SK-N-SH (cell line): Measurements from ENCODE around the gene UCHL5. TPM values are rescaled to one million over a fixed set of nuclear protein-coding genes. Genes with fewer than 3 reads are reported as not detected.
"Not testable (repeated sequence)": the region's sequence is repeated elsewhere in the genome, so short reads cannot be mapped to it uniquely, and the experiment has no call there.

Source experiments
- CTCF ChIA-PET: fragments of 300-600, 350-600 bp; formaldehyde crosslinking; extraction: SDS; loops from one replicate; lab custom pipeline; 2021; lab: Yijun Ruan, JAX
- POLR2A ChIA-PET: fragments of 350-600 bp; sonication (Branson Sonifier 250); formaldehyde crosslinking; extraction: SDS; loops from one replicate; lab custom pipeline; 2020; ENCODE audit warnings: antibody characterized with exemption, inconsistent platforms; lab: Yijun Ruan, JAX
- DNase-seq: peaks from one replicate; pipeline ENCODE4 v3.0.0; 2012
- H2AFZ ChIP-seq: fragments of 200-600 bp; sonication (generic); 2 replicates; pipeline ENCODE4 v1.8.1; 2016; ENCODE audit warnings: antibody characterized with exemption, mild to moderate bottlenecking, low read depth
- H3F3A ChIP-seq: fragments of 200-600 bp; sonication (generic); replicated peaks from 2 replicates; pipeline ENCODE3; 2016; ENCODE audit warnings: antibody characterized with exemption, mild to moderate bottlenecking; ENCODE audit not compliant: insufficient read depth
- H3K27ac ChIP-seq, 2 experiments: fragments of 200-500 bp in 1 of 2; fragments of 200-600 bp in 1 of 2; sonication (Bioruptor generic) in 1 of 2; sonication (generic), shearing (Covaris generic) in 1 of 2; 2 replicates each; pipeline versions ENCODE4 v1.5.1 to v1.6.1; 2014 to 2016; ENCODE audit warnings: low read depth in 2 of 2, inconsistent platforms in 1 of 2, low read length in 1 of 2, mild to moderate bottlenecking in 1 of 2, mixed read lengths in 1 of 2
- H3K27me3 ChIP-seq: fragments of 200-600 bp; sonication (generic), shearing (Covaris generic); 2 replicates; pipeline ENCODE4 v1.6.1; 2016; ENCODE audit warnings: mixed run types; ENCODE audit not compliant: insufficient read depth
- H3K36me3 ChIP-seq, 2 experiments: fragments of 200-500 bp in 1 of 2; fragments of 200-600 bp in 1 of 2; sonication (Bioruptor generic) in 1 of 2; sonication (generic) in 1 of 2; replicated peaks in 1 of 2; 2 replicates each; pipeline versions ENCODE3 to v1.5.1; 2014 to 2016; ENCODE audit warnings: low read length in 1 of 2, mild to moderate bottlenecking in 1 of 2; ENCODE audit not compliant: insufficient read depth in 2 of 2, control insufficient read depth in 1 of 2
- H3K4me1 ChIP-seq, 2 experiments: fragments of 200-500 bp in 1 of 2; fragments of 200-600 bp in 1 of 2; sonication (Bioruptor generic) in 1 of 2; sonication (generic), shearing (Covaris generic) in 1 of 2; 2 replicates each; pipeline versions ENCODE4 v1.5.1 to v1.6.1; 2014 to 2016; ENCODE audit warnings: low read depth in 1 of 2, low read length in 1 of 2, mixed run types in 1 of 2; ENCODE audit not compliant: insufficient read depth in 2 of 2, control insufficient read depth in 1 of 2
- H3K4me2 ChIP-seq: fragments of 200-600 bp; sonication (generic), shearing (Covaris generic); 2 replicates; pipeline ENCODE4 v1.6.1; 2017; ENCODE audit warnings: mixed run types
- H3K4me3 ChIP-seq, 2 experiments: fragments of 200-500 bp in 1 of 2; fragments of 200-600 bp in 1 of 2; sonication (Bioruptor generic) in 1 of 2; sonication (generic), shearing (Covaris generic) in 1 of 2; 2 replicates each; pipeline versions ENCODE4 v1.5.1 to v1.8.1; 2014 to 2016; ENCODE audit warnings: low read depth in 2 of 2, inconsistent platforms in 1 of 2, low read length in 1 of 2, mild to moderate bottlenecking in 1 of 2, mixed read lengths in 1 of 2, moderate library complexity in 1 of 2
- H3K79me2 ChIP-seq: fragments of 200-600 bp; sonication (generic); 2 replicates; pipeline ENCODE4 v1.8.1; 2017; ENCODE audit warnings: mild to moderate bottlenecking; ENCODE audit not compliant: insufficient read depth
- H3K9ac ChIP-seq: fragments of 200-600 bp; sonication (generic); 2 replicates; pipeline ENCODE4 v1.6.1; 2017; ENCODE audit warnings: mixed run types
- H3K9me2 ChIP-seq: fragments of 200-600 bp; sonication (generic); 2 replicates; pipeline ENCODE4 v1.6.1; 2017; ENCODE audit warnings: mixed run types
- H3K9me3 ChIP-seq: fragments of 200-600 bp; sonication (generic); 2 replicates; pipeline ENCODE4 v1.6.1; 2017; ENCODE audit warnings: mixed run types, mild to moderate bottlenecking, moderate library complexity
- H4K20me1 ChIP-seq: fragments of 200-600 bp; sonication (generic); 2 replicates; pipeline ENCODE4 v1.6.1; 2017; ENCODE audit warnings: mild to moderate bottlenecking, mixed run types; ENCODE audit not compliant: insufficient read depth
- ELF1 ChIP-seq: IDR thresholded peaks from 2 replicates; pipeline ENCODE4 v1.4.0; 2012
- EP300 ChIP-seq, 2 experiments: IDR thresholded peaks; 2 replicates each; pipeline versions ENCODE4 v1.4.0 to v1.6.1; 2012; ENCODE audit warnings: borderline replicate concordance in 1 of 2, low read depth in 1 of 2, low read length in 1 of 2
- EZH2phosphoT487 ChIP-seq: fragments of 200-600 bp; sonication (generic); IDR thresholded peaks from 2 replicates; pipeline ENCODE4 v1.6.1; 2017; ENCODE audit warnings: low read depth, mixed run types, mild to moderate bottlenecking, antibody characterized with exemption, moderate library complexity, borderline replicate concordance
- FOXJ3 ChIP-seq: sonication (generic); formaldehyde crosslinking; IDR thresholded peaks from 2 replicates; pipeline ENCODE4 v1.5.1; 2020; ENCODE audit warnings: mild to moderate bottlenecking, missing genetic modification reagents
- FOXM1 ChIP-seq: IDR thresholded peaks from 2 replicates; pipeline ENCODE4 v1.4.0; 2012; ENCODE audit warnings: low read depth, mild to moderate bottlenecking
- GABPA ChIP-seq: IDR thresholded peaks from 2 replicates; pipeline ENCODE4 v1.4.0; 2012; ENCODE audit warnings: low read depth, mild to moderate bottlenecking
- GATA2 ChIP-seq: sonication (generic); formaldehyde crosslinking; IDR thresholded peaks from 2 replicates; pipeline ENCODE4 v1.5.0; 2020; ENCODE audit warnings: mild to moderate bottlenecking, missing genetic modification reagents
- JUND ChIP-seq: IDR thresholded peaks from 2 replicates; pipeline ENCODE4 v1.4.0; 2012
- MEF2A ChIP-seq: IDR thresholded peaks from 2 replicates; pipeline ENCODE4 v1.4.0; 2012; ENCODE audit warnings: low read depth, borderline replicate concordance
- NFIC ChIP-seq: IDR thresholded peaks from 2 replicates; pipeline ENCODE4 v1.4.0; 2012; ENCODE audit warnings: borderline replicate concordance
- NRF1 ChIP-seq: IDR thresholded peaks from 2 replicates; pipeline ENCODE4 v1.6.1; 2012; ENCODE audit warnings: low read depth, mild to moderate bottlenecking, low read length
- POLR2AphosphoS5 ChIP-seq: IDR thresholded peaks from 2 replicates; pipeline ENCODE4 v1.6.1; 2012; ENCODE audit warnings: low read depth, low read length
- RAD21 ChIP-seq: IDR thresholded peaks from 2 replicates; pipeline ENCODE4 v1.6.1; 2012; ENCODE audit warnings: mild to moderate bottlenecking, low read length
- REST ChIP-seq: IDR thresholded peaks from 2 replicates; pipeline ENCODE4 v1.6.1; 2012; ENCODE audit warnings: mild to moderate bottlenecking, low read depth, low read length, moderate library complexity
- RXRA ChIP-seq: IDR thresholded peaks from 2 replicates; pipeline ENCODE4 v1.4.0; 2012; ENCODE audit warnings: low read depth, mild to moderate bottlenecking, borderline replicate concordance
- TAF1 ChIP-seq: IDR thresholded peaks from 2 replicates; pipeline ENCODE4 v1.6.1; 2012; ENCODE audit warnings: low read depth, mild to moderate bottlenecking, low read length, moderate library complexity, borderline replicate concordance
- TCF12 ChIP-seq: IDR thresholded peaks from 2 replicates; pipeline ENCODE4 v1.4.0; 2012
- TEAD4 ChIP-seq: IDR thresholded peaks from 2 replicates; pipeline ENCODE4 v1.4.0; 2012; ENCODE audit warnings: mild to moderate bottlenecking, borderline replicate concordance; ENCODE audit not compliant: insufficient read depth
- USF1 ChIP-seq: IDR thresholded peaks from 2 replicates; pipeline ENCODE4 v1.4.0; 2012; ENCODE audit warnings: low read depth, borderline replicate concordance
- ZBTB33 ChIP-seq: IDR thresholded peaks from 2 replicates; pipeline ENCODE4 v1.4.0; 2012; ENCODE audit warnings: low read depth, borderline replicate concordance
- WGBS: methylation state at CpG from one replicate; pipeline ENCODE4 v1.1.6; 2017; ENCODE audit warnings: low lambda C conversion rate; 5-methylcytosine and 5-hydroxymethylcytosine counted together
- polyA plus RNA-seq, 3 experiments: library from polyadenylated mRNA; depleted of rRNA; stranded (reverse); fragments of >200 nt; gene quantifications; 2 replicates each; pipeline ENCODE4 v1.2.3, GENCODE V29; 2012

The UCHL5 gene
- polyA plus RNA-seq, 1 of the 3 experiments (the other 2 are of a cell fraction) = 14.9 TPM

- WGBS = 38% methylated on average over 1 of the region's 1 CpG
- Histone ChIP-seq H3K36me3 (no peaks in the 10 kb centered on the region), H2AFZ (no peak overlapping the region), H3K9ac (no peak overlapping the region), H3F3A (no peaks in the 10 kb centered on the region), H3K27ac (no peak overlapping the region), H4K20me1 (no peaks in the 10 kb centered on the region), H3K9me3 (no peaks in the 10 kb centered on the region)
- POLR2A ChIA-PET = no interaction called here
- TF ChIP-seq RAD21 (no peak), TCF12 (no peak), POLR2AphosphoS5 (no peak), NFIC (no peak), USF1 (no peak), MEF2A (no peak), EZH2phosphoT487 (no peak), ZBTB33 (no peak), EP300 (IDR thresholded peaks at IDR 0.05; ENCODE audit: borderline replicate concordance in 1 of 2, low read depth in 1 of 2, low read length in 1 of 2) (no peak), NRF1 (no peak), JUND (no peak), FOXJ3 (CRISPR knock-in tag) (no peak), FOXM1 (no peak), TEAD4 (no peak), GATA2 (CRISPR knock-in tag) (no peak), RXRA (no peak), REST (no peak), TAF1 (no peak), ELF1 (no peak), GABPA (no peak)
- TF ChIP-seq, all 33 proteins: peak for 0
- Histone ChIP-seq H3K79me2 (no peaks in the 10 kb centered on the region), H3K9me2 (no peaks in the 10 kb centered on the region), H3K4me1 (no peaks in the 10 kb centered on the region; a peak in 1 of 4 replicates), H3K4me2 (no peak overlapping the region), H3K4me3 (no peak overlapping the region), H3K27me3 (no peaks in the 10 kb centered on the region)
- CTCF ChIA-PET = no interaction called here
- DNase-seq = no peak
Measured at GRCh38 chr1:192980856-192981255, 78.3 kb downstream of the UCHL5 start.

GRCh38 chr1:192980334-192980733 is 78.8 kb downstream of the UCHL5 start:
- H3K4me2 ChIP-seq, H4K20me1 ChIP-seq, H3K79me2 ChIP-seq, H3K27ac ChIP-seq, H3K9me3 ChIP-seq, H3K4me3 ChIP-seq, H3K4me1 ChIP-seq, H3K27me3 ChIP-seq, H3K9me2 ChIP-seq, H3K36me3 ChIP-seq, POLR2A ChIA-PET, CTCF ChIA-PET, H3K9ac ChIP-seq, H2AFZ ChIP-seq, DNase-seq, H3F3A ChIP-seq: not testable (repeated sequence)
- WGBS = 87% methylated on average over 4 of the region's 4 CpGs
